ENCODE measurements around the gene SLCO3A1. TPM values are rescaled to one million over a fixed set of nuclear protein-coding genes. Genes with fewer than 3 reads are reported as not detected.

Gene SLCO3A1
- total RNA-seq, 2 experiments from 2014 or later, result 8.5 to 40.0 TPM

DNA sequence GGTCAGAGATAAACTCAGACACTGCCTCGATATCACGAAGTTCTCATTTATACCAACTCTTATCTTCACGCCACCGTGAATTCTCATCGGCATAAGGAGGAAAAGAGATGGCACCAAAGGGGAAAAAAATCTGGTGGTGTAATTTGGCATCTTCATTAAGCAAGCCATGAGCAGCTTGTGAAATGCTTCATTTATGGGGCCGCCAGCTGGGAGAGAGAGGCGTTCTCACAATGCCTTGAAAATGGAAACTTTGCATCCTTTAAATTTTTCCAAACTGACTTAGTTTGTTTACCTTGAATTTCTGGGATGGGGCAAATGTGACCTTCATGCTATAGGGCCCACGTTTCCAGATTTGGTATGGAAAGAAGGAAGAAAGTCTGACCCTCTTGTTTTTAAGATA lies 297.7 kb downstream of the SLCO3A1 start:
- no peaks in the 10 kb centered on the region for H3K4me1 ChIP-seq (ENCODE audit: insufficient read depth, low read length, poor library complexity, severe bottlenecking)
- no peak for TF ChIP-seq CTCF (conservative IDR thresholded peaks at IDR 0.05; ENCODE audit: low read length)
- no peak for TF ChIP-seq EZH2phosphoT487 (IDR thresholded peaks at IDR 0.05; ENCODE audit: borderline replicate concordance, low read depth, low read length)
- no peaks in the 10 kb centered on the region for H3K79me2 ChIP-seq (ENCODE audit: insufficient read depth, low read depth, low read length)
- intact Hi-C loops (cut with micrococcal nuclease; ENCODE audit: unreplicated experiment), result no loop called here
- H3K9me3 ChIP-seq (ENCODE audit: low read length), result no peaks in the 10 kb centered on the region
- H3K36me3 ChIP-seq (ENCODE audit: insufficient read depth, low read length), result peaks cover 16% of the 10 kb centered on the region; the same call in 1 of the 2 replicates
- POLR2A ChIA-PET, result interaction anchor here (0.7 to 1.5 kb wide), 2 partner anchors 20 to 151 kb away, joined by 3 to 9 read pairs; no protein-coding TSS in a partner anchor
- H3K4me3 ChIP-seq (ENCODE audit: low read depth, low read length, poor library complexity, severe bottlenecking), result no peak overlapping the region
- H3K27ac ChIP-seq (ENCODE audit: low read depth, low read length, poor library complexity, severe bottlenecking), result no peak overlapping the region
- CTCF ChIA-PET (ENCODE audit: unreplicated experiment), result no interaction called here
- H3K4me2 ChIP-seq (ENCODE audit: low read length), result no peak overlapping the region
- H3K9me2 ChIP-seq (ENCODE audit: insufficient read depth, low read length), result no peaks in the 10 kb centered on the region
- DNase-seq (ENCODE audit: low spot score), result no peak
- BruUV-seq (replicated peaks), result no TSS peak
- no peaks in the 10 kb centered on the region for H4K20me1 ChIP-seq (ENCODE audit: insufficient read depth, low read length)
- H2AFZ ChIP-seq (ENCODE audit: low read length), result no peak overlapping the region

GRCh38 chr15:92151741-92152140 lies 298.2 kb downstream of the SLCO3A1 start:
- Histone ChIP-seq H3K36me3 (ENCODE audit: insufficient read depth, low read length) (peaks cover 15% of the 10 kb centered on the region; the same call in 1 of the 2 replicates), H3K9me2 (ENCODE audit: insufficient read depth, low read length) (no peaks in the 10 kb centered on the region), H3K4me3 (ENCODE audit: low read depth, low read length, poor library complexity, severe bottlenecking) (no peak overlapping the region), H3K79me2 (ENCODE audit: insufficient read depth, low read depth, low read length) (no peaks in the 10 kb centered on the region), H3K27ac (ENCODE audit: low read depth, low read length, poor library complexity, severe bottlenecking) (no peak overlapping the region), H2AFZ (ENCODE audit: low read length) (no peak overlapping the region), H3K4me1 (ENCODE audit: insufficient read depth, low read length, poor library complexity, severe bottlenecking) (no peaks in the 10 kb centered on the region), H3K9me3 (ENCODE audit: low read length) (no peaks in the 10 kb centered on the region), H3K4me2 (ENCODE audit: low read length) (no peak overlapping the region), H4K20me1 (ENCODE audit: insufficient read depth, low read length) (no peaks in the 10 kb centered on the region)
- ChIA-PET POLR2A (no interaction called here), CTCF (ENCODE audit: unreplicated experiment) (no interaction called here)
- no peak for DNase-seq (ENCODE audit: low spot score)
- TF ChIP-seq CTCF (conservative IDR thresholded peaks at IDR 0.05; ENCODE audit: low read length) (no peak), EZH2phosphoT487 (IDR thresholded peaks at IDR 0.05; ENCODE audit: borderline replicate concordance, low read depth, low read length) (no peak)
- no TSS peak for BruUV-seq (replicated peaks)
- intact Hi-C loops (cut with micrococcal nuclease; ENCODE audit: unreplicated experiment), result no loop called here

- intact Hi-C loops (cut with micrococcal nuclease; ENCODE audit: unreplicated experiment), result no loop called here
- H3K79me2 ChIP-seq (ENCODE audit: insufficient read depth, low read depth, low read length), result no peaks in the 10 kb centered on the region
- no peaks in the 10 kb centered on the region for H3K4me1 ChIP-seq (ENCODE audit: insufficient read depth, low read length, poor library complexity, severe bottlenecking)
- POLR2A ChIA-PET, result interaction anchor here (0.6 to 0.7 kb wide), 2 partner anchors 49 to 330 kb away, joined by 3 to 4 read pairs; no protein-coding TSS in a partner anchor
- H3K9me3 ChIP-seq (ENCODE audit: low read length), result no peaks in the 10 kb centered on the region
- H2AFZ ChIP-seq (ENCODE audit: low read length), result no peak overlapping the region
- no peak overlapping the region for H3K27ac ChIP-seq (ENCODE audit: low read depth, low read length, poor library complexity, severe bottlenecking)
- H4K20me1 ChIP-seq (ENCODE audit: insufficient read depth, low read length), result no peaks in the 10 kb centered on the region
- H3K9me2 ChIP-seq (ENCODE audit: insufficient read depth, low read length), result no peaks in the 10 kb centered on the region
- TF ChIP-seq CTCF (conservative IDR thresholded peaks at IDR 0.05; ENCODE audit: low read length), result no peak
- no peak for TF ChIP-seq EZH2phosphoT487 (IDR thresholded peaks at IDR 0.05; ENCODE audit: borderline replicate concordance, low read depth, low read length)
- CTCF ChIA-PET (ENCODE audit: unreplicated experiment), result no interaction called here
- no peak overlapping the region for H3K4me2 ChIP-seq (ENCODE audit: low read length)
- H3K36me3 ChIP-seq (ENCODE audit: insufficient read depth, low read length), result peaks cover 10% of the 10 kb centered on the region; the same call in 1 of the 2 replicates
- DNase-seq (ENCODE audit: low spot score), result no peak
- BruUV-seq (replicated peaks), result no TSS peak
- H3K4me3 ChIP-seq (ENCODE audit: low read depth, low read length, poor library complexity, severe bottlenecking), result no peak overlapping the region
Measured at GRCh38 chr15:92152983-92153382, 299.5 kb downstream of the SLCO3A1 start.
